Stimulated activated CD4-positive, alpha-beta T cell treated with anti-CD3 and anti-CD28 coated beads, TNF-alpha, amount 100 ng/mL, for 24 hours (primary cell): ENCODE data around the gene CARHSP1.
"Not testable (repeated sequence)": the region's sequence is repeated elsewhere in the genome, so short reads cannot be mapped to it uniquely, and the experiment has no call there.

Experiments
- DNase-seq, 3 experiments: peaks; one replicate each; pipeline ENCODE4 v3.0.0-alpha.2; 2020; ENCODE audit warnings: low read depth in 3 of 3

CARHSP1 gene

GRCh38 chr16:8893426-8893825, 24.6 kb upstream of the CARHSP1 start:
- DNase-seq, result no peak

- DNase-seq, result no peak
Observed at GRCh38 chr16:8892101-8892575, 23.3 kb upstream of the CARHSP1 start.

GRCh38 chr16:8890549-8890921, 21.7 kb upstream of the CARHSP1 start:
- DNase-seq, result no peak

GRCh38 chr16:8889893-8890548, 21.2 kb upstream of the CARHSP1 start:
- no peak for DNase-seq

DNA sequence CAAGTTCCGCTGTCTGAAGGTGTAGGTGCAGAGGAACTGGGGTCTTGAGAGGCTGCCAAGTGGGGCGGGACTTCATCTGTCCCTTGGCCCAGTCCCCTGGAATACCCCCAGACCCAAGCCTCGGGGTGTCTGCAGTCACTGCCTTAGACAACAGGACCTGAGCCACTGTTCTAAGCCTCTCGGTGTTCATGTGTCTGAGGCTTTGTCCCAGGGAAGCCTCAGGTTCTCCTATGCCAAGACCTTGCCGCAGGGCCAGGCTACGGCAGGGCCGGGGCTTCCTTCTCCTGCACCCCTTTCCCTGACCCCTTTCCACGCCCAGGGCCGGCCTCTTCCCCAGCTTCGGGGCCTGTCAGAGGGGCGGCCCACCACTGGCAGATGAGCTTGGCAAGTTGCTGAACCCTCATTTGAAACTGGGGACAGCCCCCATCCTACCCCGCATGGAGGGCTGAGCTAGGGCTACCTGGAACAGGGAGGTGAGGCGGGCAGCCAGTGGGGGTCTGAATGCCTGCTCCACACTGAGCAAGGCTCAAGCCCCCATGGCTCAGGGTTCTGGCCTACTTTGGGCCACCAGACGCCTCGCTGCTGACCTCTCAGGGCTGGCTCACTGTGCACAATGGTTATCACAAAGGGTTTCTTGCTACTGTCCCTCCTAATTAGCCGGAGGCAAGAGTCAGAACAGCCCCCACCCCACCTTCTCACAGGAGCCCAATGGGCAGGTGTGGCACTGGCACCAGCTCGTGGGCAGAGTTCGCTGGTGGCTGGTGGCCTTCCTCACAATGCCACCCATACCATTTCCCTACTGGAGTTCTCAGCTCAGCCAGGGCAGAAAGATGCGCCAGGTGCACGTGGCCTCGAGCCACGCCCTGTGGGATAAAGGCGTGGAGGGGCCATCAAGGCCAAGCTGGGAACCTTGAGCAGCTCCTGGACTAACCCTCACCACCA, 20.4 kb upstream of the CARHSP1 start:
- DNase-seq, result no peak

- DNase-seq, result no peak
Observed at GRCh38 chr16:8887952-8888560, 19.2 kb upstream of the CARHSP1 start.

- DNase-seq, result no peak
Observed at GRCh38 chr16:8887431-8887765, 18.6 kb upstream of the CARHSP1 start.

GRCh38 chr16:8886593-8887430, 18.0 kb upstream of the CARHSP1 start:
- DNase-seq, result no peak

GRCh38 chr16:8885674-8886592, 17.1 kb upstream of the CARHSP1 start:
- DNase-seq, result no peak

- no peak for DNase-seq
Observed at GRCh38 chr16:8882725-8883377, 14.0 kb upstream of the CARHSP1 start.

DNA sequence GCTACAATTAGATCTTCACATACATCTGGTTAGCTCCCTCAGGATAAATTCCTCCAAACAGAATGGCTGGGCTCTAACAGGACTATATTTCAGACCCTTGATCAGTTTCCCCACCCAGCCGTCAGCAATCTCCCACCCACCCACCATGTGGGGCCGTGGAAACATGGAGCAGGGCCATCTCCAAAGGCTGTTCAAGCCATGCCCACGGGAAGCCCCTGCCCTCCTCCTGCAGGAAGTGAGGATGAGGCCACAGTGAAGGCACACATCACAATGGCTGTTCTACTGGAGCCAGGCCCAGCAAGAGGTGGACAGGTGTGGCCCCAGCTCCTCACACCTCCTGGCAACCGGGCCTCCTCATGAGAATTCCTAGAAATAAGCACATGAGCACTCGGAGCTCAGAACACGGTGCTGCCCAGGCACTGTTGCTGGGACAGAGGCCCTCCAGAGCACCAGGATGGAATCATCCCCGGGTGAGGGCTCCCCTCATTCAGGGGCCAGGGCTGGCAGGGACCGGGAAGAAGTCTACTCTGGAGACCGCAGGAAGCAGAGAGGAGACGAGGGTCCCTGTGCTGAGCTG, 13.3 kb upstream of the CARHSP1 start, which contains the start of gene LITAFD:
LITAFD (plus strand) TSS at position 311 of the 577 bp plus-strand sequence. CDS start 2,005 bp downstream, outside the sequence.
- no peak for DNase-seq

DNA sequence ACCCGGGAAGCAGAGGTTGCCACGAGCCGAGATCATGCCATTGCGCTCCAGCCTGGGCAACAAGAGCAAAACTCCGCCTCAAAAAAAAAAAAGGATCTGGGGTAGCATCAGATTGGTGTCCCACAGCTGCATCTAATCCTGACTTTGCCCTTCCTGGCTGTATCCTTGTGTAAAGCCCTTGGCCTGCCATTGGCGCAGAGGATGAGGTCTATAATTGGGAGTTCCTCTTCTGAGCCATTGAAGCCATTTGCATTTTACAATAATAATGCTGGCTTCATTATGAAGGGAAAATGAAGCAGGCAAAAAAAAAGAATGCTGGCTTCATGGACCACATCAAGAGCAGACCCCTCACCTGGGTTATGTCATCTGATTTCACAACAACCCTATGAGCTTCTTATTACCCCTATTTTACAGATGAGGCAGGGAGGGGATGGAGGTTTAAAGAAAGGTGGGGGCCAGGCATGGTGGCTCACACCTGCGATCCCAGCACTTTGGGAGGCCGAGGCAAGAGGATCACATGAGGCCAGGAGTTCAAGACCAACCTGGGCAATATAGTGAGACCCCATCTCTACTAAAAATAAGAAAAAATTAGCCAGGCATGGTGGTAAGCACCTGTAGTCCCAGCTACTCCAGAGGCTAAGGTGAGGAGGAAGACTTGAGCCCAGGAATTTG, 12.2 kb upstream of the CARHSP1 start:
- DNase-seq, result no peak

DNA sequence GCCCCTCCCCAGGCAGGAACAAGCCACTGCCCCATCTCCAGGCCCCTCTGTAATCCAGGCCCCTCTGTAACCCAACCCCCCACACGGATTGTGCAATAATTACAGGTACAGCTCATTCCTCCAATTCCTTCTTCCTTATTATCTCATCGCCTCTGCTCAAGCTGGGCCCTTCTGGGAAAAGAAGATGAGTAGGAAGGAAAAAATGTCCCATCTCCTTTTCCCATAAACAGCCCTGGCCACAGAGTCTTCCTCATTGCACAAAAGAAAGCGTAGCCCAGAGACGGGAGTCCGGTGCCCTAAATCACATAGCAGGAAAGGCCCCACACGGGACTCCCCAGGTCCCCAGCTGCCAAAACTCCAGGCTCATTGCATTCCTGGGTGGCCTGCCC, 9.7 kb upstream of the CARHSP1 start:
- DNase-seq, result no peak

- no peak for DNase-seq
Observed at GRCh38 chr16:8877894-8878522, 9.2 kb upstream of the CARHSP1 start.

DNA sequence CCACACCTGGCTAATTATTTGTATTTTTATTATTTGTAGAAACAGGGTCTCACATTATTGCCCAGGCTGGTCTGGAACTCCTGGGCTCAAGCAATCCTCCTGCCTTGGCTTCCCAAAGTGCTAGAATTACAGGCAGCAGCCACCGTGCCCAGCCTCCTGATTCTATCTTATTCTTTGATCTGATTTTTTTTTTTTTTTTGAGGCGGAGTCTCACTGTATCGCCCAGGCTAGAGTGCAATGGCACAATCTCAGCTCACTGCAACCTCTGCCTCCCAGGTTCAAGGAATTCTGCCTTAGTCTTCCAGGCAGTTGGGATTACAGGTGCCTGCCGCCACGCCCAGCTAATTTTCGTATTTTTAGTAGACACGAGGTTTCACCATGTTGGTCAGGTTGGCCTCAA, 6.5 kb upstream of the CARHSP1 start:
- DNase-seq, result not testable (repeated sequence)

DNA sequence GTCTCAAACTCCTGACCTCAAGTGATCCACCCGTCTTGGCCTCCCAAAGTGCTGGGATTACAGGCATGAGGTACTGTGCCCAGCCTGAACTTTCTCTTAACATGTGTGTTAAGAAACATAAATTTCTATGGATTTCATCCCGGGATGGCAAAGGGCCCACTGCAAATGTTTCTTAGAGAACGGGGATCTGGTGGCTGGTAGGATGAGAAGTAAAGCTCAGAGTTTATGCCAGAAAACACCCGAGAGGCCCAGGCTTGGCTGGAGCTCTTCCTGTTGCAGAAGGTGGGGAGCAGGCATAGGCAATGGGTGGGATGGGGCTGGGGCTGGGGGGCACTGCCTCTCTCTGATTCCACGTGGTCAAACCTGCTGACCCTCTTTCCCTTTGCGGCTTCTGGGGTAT, 5.6 kb upstream of the CARHSP1 start:
- no peak for DNase-seq

DNA sequence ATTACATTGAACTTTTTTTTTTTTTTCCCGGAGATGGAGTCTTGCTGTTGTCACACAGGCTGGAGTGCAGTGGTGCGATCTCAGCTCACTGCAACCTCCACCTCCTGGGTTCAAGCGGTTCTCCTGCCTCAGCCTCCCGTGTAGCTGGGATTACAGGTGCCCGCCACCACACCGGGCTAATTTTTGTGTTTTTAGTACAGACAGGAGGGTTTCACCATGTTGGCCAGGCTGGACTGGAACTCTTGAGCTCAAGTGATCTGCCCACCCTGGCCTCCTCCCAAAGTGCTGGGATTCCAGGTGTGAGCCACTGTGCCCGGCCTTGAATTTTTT, 5.0 kb upstream of the CARHSP1 start:
- DNase-seq, result not testable (repeated sequence)

GRCh38 chr16:8872967-8873865, 4.4 kb upstream of the CARHSP1 start:
- DNase-seq, result no peak
